NCI-H748 (cell line): ENCODE data around the gene SLC8A2.
"Not testable (repeated sequence)": the region's sequence is repeated elsewhere in the genome, so short reads cannot be mapped to it uniquely, and the experiment has no call there.

Experiments used
- DNase-seq: peaks from one replicate; lab custom pipeline; 2025; ENCODE audit not compliant: unreplicated experiment; lab: John Stamatoyannopoulos, UW

Gene SLC8A2

GRCh38 chr19:47489072-47489914 lies 17.6 kb upstream of the SLC8A2 start:
- no peak for DNase-seq

- DNase-seq = no peak
These were observed 16.1 kb upstream of the SLC8A2 start for GRCh38 chr19:47487551-47488515.

GRCh38 chr19:47486900-47487299 lies 15.2 kb upstream of the SLC8A2 start:
- no peak for DNase-seq

- DNase-seq = not testable (repeated sequence)
These were observed 14.5 kb upstream of the SLC8A2 start for GRCh38 chr19:47486220-47486619.

- DNase-seq = no peak
These were observed 13.5 kb upstream of the SLC8A2 start for GRCh38 chr19:47485210-47485609.

GRCh38 chr19:47483800-47484690 lies 12.4 kb upstream of the SLC8A2 start, which contains the start of gene KPTN:
TSS of gene KPTN (minus strand) at chr19:47484219. CDS start at chr19:47484160, 59 bp downstream.
- DNase-seq = peak; percentile 95

GRCh38 chr19:47483200-47483599 lies 11.5 kb upstream of the SLC8A2 start:
- DNase-seq = no peak

- DNase-seq = no peak
These were observed 9.9 kb upstream of the SLC8A2 start for GRCh38 chr19:47481460-47482052.

GRCh38 chr19:47480658-47481057 lies 9.0 kb upstream of the SLC8A2 start:
- DNase-seq = no peak

GRCh38 chr19:47479701-47480503 lies 8.2 kb upstream of the SLC8A2 start:
- peak; percentile 82 for DNase-seq

GRCh38 chr19:47476438-47476972 lies 4.8 kb upstream of the SLC8A2 start:
- no peak for DNase-seq

- no peak for DNase-seq
These were observed 3.8 kb upstream of the SLC8A2 start for GRCh38 chr19:47475465-47475864.

- DNase-seq = no peak
These were observed 1.6 kb upstream of the SLC8A2 start for GRCh38 chr19:47473336-47473735.

GRCh38 chr19:47471381-47471732 lies 336 bp downstream of the SLC8A2 start:
- no peak for DNase-seq

- peak; percentile 23 for DNase-seq
These were observed 1.1 kb downstream of the SLC8A2 start for GRCh38 chr19:47470447-47471195.

- peak; percentile 36 for DNase-seq
These were observed 2.0 kb downstream of the SLC8A2 start for GRCh38 chr19:47469719-47470118.

- DNase-seq = no peak
These were observed 2.4 kb downstream of the SLC8A2 start for GRCh38 chr19:47469363-47469700.

GRCh38 chr19:47467914-47468313 lies 3.8 kb downstream of the SLC8A2 start:
- DNase-seq = no peak

GRCh38 chr19:47465957-47466356 lies 5.7 kb downstream of the SLC8A2 start:
- DNase-seq = no peak
